ENCODE data around the gene ENDOU.

GRCh38 chr12:47705566-47706425 lies 19.5 kb downstream of the ENDOU start, which contains the start of gene RPAP3:
- peak; percentile 77 to 89 for TF ChIP-seq POLR2A (IDR thresholded peaks at IDR 0.05)
- peak; percentile 48 to 76 (median 70) for TF ChIP-seq CTCF (IDR thresholded peaks at IDR 0.05)
